Dermis microvascular lymphatic vessel endothelial cell (primary cell): Measurements from ENCODE around the gene DHRS13. TPM values are rescaled to one million over a fixed set of nuclear protein-coding genes. Genes with fewer than 3 reads are reported as not detected.

Experiments used
- DNase-seq, 2 donors: peaks; one replicate each; pipeline versions ENCODE4 v3.0.0 to v3.0.0-alpha.2; 2010; ENCODE audit warnings: low read depth in 2 of 2
- total RNA-seq: library from RNA; depleted of rRNA; stranded (reverse); fragments of >200 nt; gene quantifications from 2 replicates; pipeline ENCODE4 v1.2.1, GENCODE V29; 2014

The DHRS13 gene
- 9.1 and 10.6 TPM in 2 replicates for total RNA-seq

GRCh38 chr17:28902819-28903545, at the start of gene DHRS13:
DHRS13 (minus strand) TSS chr17:28903079; CDS start chr17:28902944, 135 bp downstream.
- DNase-seq: peak; percentile 76 to 95

- peak; percentile 99 for DNase-seq
Observed at GRCh38 chr17:28951991-28952975, 49.4 kb upstream of the DHRS13 start.

- peak; percentile 100 for DNase-seq
Observed at GRCh38 chr17:28951428-28951990, 48.6 kb upstream of the DHRS13 start, which contains the start of gene PHF12. PHF12 (minus strand) TSS chr17:28951518; CDS start chr17:28950960, 558 bp downstream.

GRCh38 chr17:28950752-28951427, 48.0 kb upstream of the DHRS13 start:
- no peak for DNase-seq

GRCh38 chr17:28950017-28950751, 47.3 kb upstream of the DHRS13 start:
- DNase-seq: peak in 1 of 2 donors; percentile 41

- peak in 1 of 2 donors; percentile 57 for DNase-seq
Observed at GRCh38 chr17:28949185-28950016, 46.5 kb upstream of the DHRS13 start.

- DNase-seq: peak in 1 of 2 donors; percentile 63
Observed at GRCh38 chr17:28948873-28949184, 46.0 kb upstream of the DHRS13 start.

GRCh38 chr17:28948342-28948741, 45.5 kb upstream of the DHRS13 start:
- DNase-seq: no peak

GRCh38 chr17:28947639-28948038, 44.8 kb upstream of the DHRS13 start:
- DNase-seq: no peak

GRCh38 chr17:28946239-28946638, 43.4 kb upstream of the DHRS13 start:
- DNase-seq: peak in 1 of 2 donors; percentile 86

- peak in 1 of 2 donors; percentile 46 for DNase-seq
Observed at GRCh38 chr17:28944862-28945741, 42.2 kb upstream of the DHRS13 start.

GRCh38 chr17:28944343-28944742, 41.5 kb upstream of the DHRS13 start:
- DNase-seq: no peak

- no peak for DNase-seq
Observed at GRCh38 chr17:28942925-28943324, 40.0 kb upstream of the DHRS13 start.

GRCh38 chr17:28941251-28941650, 38.4 kb upstream of the DHRS13 start:
- no peak for DNase-seq

GRCh38 chr17:28940675-28941074, 37.8 kb upstream of the DHRS13 start:
- no peak for DNase-seq

- DNase-seq: peak in 1 of 2 donors; percentile 56
Observed at GRCh38 chr17:28940142-28940541, 37.3 kb upstream of the DHRS13 start.

GRCh38 chr17:28938552-28938951, 35.7 kb upstream of the DHRS13 start:
- DNase-seq: no peak

- no peak for DNase-seq
Observed at GRCh38 chr17:28937044-28937729, 34.3 kb upstream of the DHRS13 start.
